Measurements from ENCODE around the gene SPSB1. TPM values are rescaled to one million over a fixed set of nuclear protein-coding genes. Genes with fewer than 3 reads are reported as not detected.
A peak's percentile ranks its signal among the peaks of the same experiment; 100 is the strongest.

The SPSB1 gene
- total RNA-seq, 1 donor from 2014 or later: 78.6 TPM

- no peak overlapping the region for H3K4me3 Mint-ChIP-seq (ENCODE audit: unreplicated experiment)
- H3K4me1 Mint-ChIP-seq (ENCODE audit: low read depth, unreplicated experiment): peaks cover 2% of the 10 kb centered on the region
- H3K27ac Mint-ChIP-seq (ENCODE audit: unreplicated experiment): no peak overlapping the region
- DNase-seq: no peak
- H3K9me3 Mint-ChIP-seq (ENCODE audit: unreplicated experiment): peaks cover 12% of the 10 kb centered on the region
- H3K36me3 Mint-ChIP-seq (ENCODE audit: unreplicated experiment): peaks cover 11% of the 10 kb centered on the region
- peaks cover 4% of the 10 kb centered on the region for H3K27me3 Mint-ChIP-seq (ENCODE audit: unreplicated experiment)
- TF ChIP-seq CTCF (IDR thresholded peaks at IDR 0.05; ENCODE audit: partially characterized antibody, unreplicated experiment): no peak
Observed at GRCh38 chr1:9395018-9395417, 102.3 kb downstream of the SPSB1 start.

- Mint-ChIP-seq H3K27ac (ENCODE audit: unreplicated experiment) (no peak overlapping the region), H3K4me1 (ENCODE audit: low read depth, unreplicated experiment) (peaks cover 9% of the 10 kb centered on the region), H3K4me3 (ENCODE audit: unreplicated experiment) (no peak overlapping the region), H3K27me3 (ENCODE audit: unreplicated experiment) (peaks cover 1% of the 10 kb centered on the region), H3K36me3 (ENCODE audit: unreplicated experiment) (peaks cover 11% of the 10 kb centered on the region), H3K9me3 (ENCODE audit: unreplicated experiment) (peaks cover 13% of the 10 kb centered on the region)
- DNase-seq: no peak
- no peak for TF ChIP-seq CTCF (IDR thresholded peaks at IDR 0.05; ENCODE audit: partially characterized antibody, unreplicated experiment)
Observed at GRCh38 chr1:9397047-9397446, 104.4 kb downstream of the SPSB1 start.

GRCh38 chr1:9397997-9398526 is 105.4 kb downstream of the SPSB1 start:
- no peak overlapping the region for H3K27ac Mint-ChIP-seq (ENCODE audit: unreplicated experiment)
- H3K36me3 Mint-ChIP-seq (ENCODE audit: unreplicated experiment): peaks cover 11% of the 10 kb centered on the region
- H3K4me1 Mint-ChIP-seq (ENCODE audit: low read depth, unreplicated experiment): peaks cover 13% of the 10 kb centered on the region
- H3K9me3 Mint-ChIP-seq (ENCODE audit: unreplicated experiment): peaks cover 17% of the 10 kb centered on the region
- DNase-seq: no peak
- no peak overlapping the region for H3K4me3 Mint-ChIP-seq (ENCODE audit: unreplicated experiment)
- peaks cover 1% of the 10 kb centered on the region for H3K27me3 Mint-ChIP-seq (ENCODE audit: unreplicated experiment)
- no peak for TF ChIP-seq CTCF (IDR thresholded peaks at IDR 0.05; ENCODE audit: partially characterized antibody, unreplicated experiment)

- peaks cover 11% of the 10 kb centered on the region for H3K4me1 Mint-ChIP-seq (ENCODE audit: low read depth, unreplicated experiment)
- peak overlapping the region; percentile 84 for H3K27ac Mint-ChIP-seq (ENCODE audit: unreplicated experiment)
- peaks cover 5% of the 10 kb centered on the region for H3K36me3 Mint-ChIP-seq (ENCODE audit: unreplicated experiment)
- H3K27me3 Mint-ChIP-seq (ENCODE audit: unreplicated experiment): no peaks in the 10 kb centered on the region
- peak; percentile 53 for DNase-seq
- TF ChIP-seq CTCF (IDR thresholded peaks at IDR 0.05; ENCODE audit: partially characterized antibody, unreplicated experiment): no peak
- H3K4me3 Mint-ChIP-seq (ENCODE audit: unreplicated experiment): no peak overlapping the region
- H3K9me3 Mint-ChIP-seq (ENCODE audit: unreplicated experiment): peaks cover 12% of the 10 kb centered on the region
Observed at GRCh38 chr1:9399510-9400424, 107.1 kb downstream of the SPSB1 start.
